Activated T-helper 17 cell treated with anti-CD3 and anti-CD28 coated beads, Interleukin-2, amount 50 U/mL, for 72 hours (primary cell): ENCODE results near the gene VWCE. TPM values are rescaled to one million over a fixed set of nuclear protein-coding genes. Genes with fewer than 3 reads are reported as not detected.

Source experiments
- ATAC-seq: fragments of 150-1000 bp; cut with Tn5 transposase; replicated peaks from 2 replicates; pipeline ENCODE4 v1.10.0; 2021; ENCODE audit warnings: mild to moderate bottlenecking, moderate library complexity
- H3K27ac Mint-ChIP-seq: one replicate; pipeline ENCODE4 v1.8.0; 2022; ENCODE audit warnings: mixed read lengths
- H3K27me3 Mint-ChIP-seq: one replicate; pipeline ENCODE4 v1.8.0; 2022; ENCODE audit warnings: mixed read lengths
- H3K36me3 Mint-ChIP-seq: one replicate; pipeline ENCODE4 v1.8.0; 2022; ENCODE audit warnings: low read depth, mild to moderate bottlenecking, mixed read lengths
- H3K4me1 Mint-ChIP-seq: one replicate; pipeline ENCODE4 v1.8.0; 2022; ENCODE audit warnings: mixed read lengths
- H3K4me3 Mint-ChIP-seq: one replicate; pipeline ENCODE4 v1.8.0; 2022; ENCODE audit warnings: mild to moderate bottlenecking, mixed read lengths
- H3K9me3 Mint-ChIP-seq: one replicate; pipeline ENCODE4 v1.8.0; 2022; ENCODE audit warnings: mixed read lengths
- total RNA-seq, 2 donors: library from RNA; stranded (reverse); gene quantifications; one replicate each; pipeline ENCODE4 v1.2.3, GENCODE V29; 2022

Gene VWCE
- total RNA-seq, 2 donors from 2014 or later: 8.6 to 11.1 TPM

GRCh38 chr11:61334434-61335354 lies 39.6 kb upstream of the VWCE start:
- Mint-ChIP-seq H3K9me3 (no peaks in the 10 kb centered on the region), H3K27me3 (no peaks in the 10 kb centered on the region), H3K36me3 (peaks cover 41% of the 10 kb centered on the region), H3K27ac (peak overlapping the region; percentile 99), H3K4me1 (peaks cover 24% of the 10 kb centered on the region), H3K4me3 (peak overlapping the region; percentile 98)
- no peak for ATAC-seq

GRCh38 chr11:61333550-61334433 lies 38.7 kb upstream of the VWCE start:
- no peak for ATAC-seq
- H3K27ac Mint-ChIP-seq: peak overlapping the region; percentile 99
- no peaks in the 10 kb centered on the region for H3K9me3 Mint-ChIP-seq
- no peaks in the 10 kb centered on the region for H3K27me3 Mint-ChIP-seq
- peak overlapping the region; percentile 98 for H3K4me3 Mint-ChIP-seq
- peaks cover 29% of the 10 kb centered on the region for H3K4me1 Mint-ChIP-seq
- peaks cover 50% of the 10 kb centered on the region for H3K36me3 Mint-ChIP-seq

- H3K4me3 Mint-ChIP-seq: peak within 1 kb of the TSS; percentile 98
- peaks cover 58% of the 10 kb centered on the region for H3K36me3 Mint-ChIP-seq
- no peaks in the 10 kb centered on the region for H3K27me3 Mint-ChIP-seq
- peaks cover 33% of the 10 kb centered on the region for H3K4me1 Mint-ChIP-seq
- peak within 1 kb of the TSS; percentile 99 for H3K27ac Mint-ChIP-seq
- H3K9me3 Mint-ChIP-seq: no peaks in the 10 kb centered on the region
- peak; percentile 96 for ATAC-seq
Measured at GRCh38 chr11:61332797-61333549, 37.9 kb upstream of the VWCE start, which contains the start of the genes DDB1 and TKFC. Gene DDB1 (minus strand): TSS chr11:61333105. CDS start chr11:61332968, 137 bp downstream. Gene TKFC (plus strand): TSS chr11:61333228. CDS start chr11:61334729, 1,501 bp downstream.

DNA sequence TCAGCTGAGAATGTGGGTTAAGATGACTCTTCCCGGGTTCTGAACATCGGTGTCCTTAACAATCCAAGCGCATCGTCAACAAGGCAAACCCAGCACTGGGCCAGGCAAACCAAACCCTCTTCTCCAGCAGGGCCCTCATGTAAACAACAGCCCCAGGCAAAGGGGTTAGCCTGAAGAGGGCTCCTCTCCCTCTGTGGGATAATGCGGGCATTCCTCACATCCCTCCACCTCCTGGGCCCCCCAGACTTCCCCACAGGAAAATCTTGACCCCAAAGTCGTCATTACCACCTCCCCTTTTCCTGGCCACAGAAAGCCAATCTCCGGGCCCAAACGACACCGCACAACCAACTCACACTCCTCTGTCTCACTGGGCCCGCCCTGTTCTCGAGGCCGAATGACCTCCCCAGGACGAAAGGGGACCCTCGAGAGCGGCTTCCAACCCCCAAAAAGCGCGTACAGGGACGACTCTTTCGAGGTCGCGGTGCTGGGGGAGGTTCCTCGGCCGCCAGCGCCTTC lies 37.2 kb upstream of the VWCE start:
- H3K27ac Mint-ChIP-seq: peak overlapping the region; percentile 99
- H3K27me3 Mint-ChIP-seq: no peaks in the 10 kb centered on the region
- H3K4me1 Mint-ChIP-seq: peaks cover 38% of the 10 kb centered on the region
- no peak for ATAC-seq
- peak overlapping the region; percentile 98 for H3K4me3 Mint-ChIP-seq
- H3K9me3 Mint-ChIP-seq: no peaks in the 10 kb centered on the region
- peaks cover 65% of the 10 kb centered on the region for H3K36me3 Mint-ChIP-seq

DNA sequence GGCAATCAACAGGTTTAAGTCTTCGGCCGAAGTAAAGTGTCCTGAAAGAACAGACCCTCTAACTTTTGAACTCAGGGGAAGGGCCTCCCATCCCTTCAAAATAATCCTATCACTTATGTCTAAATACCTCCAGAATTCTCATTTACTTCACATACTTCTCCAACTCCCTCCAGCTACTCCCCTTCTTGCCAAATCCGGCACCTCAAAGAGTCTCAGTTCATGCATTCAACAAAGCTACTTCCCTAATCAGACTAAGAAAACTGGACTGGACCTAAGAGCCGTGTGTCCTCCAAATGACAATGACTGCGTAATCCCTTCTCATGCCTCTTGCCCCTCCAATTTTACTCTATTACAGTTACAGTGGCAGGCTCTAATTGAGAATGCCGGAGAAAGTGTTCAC lies 36.5 kb upstream of the VWCE start:
- no peaks in the 10 kb centered on the region for H3K9me3 Mint-ChIP-seq
- H3K4me3 Mint-ChIP-seq: peak overlapping the region; percentile 98
- no peaks in the 10 kb centered on the region for H3K27me3 Mint-ChIP-seq
- H3K4me1 Mint-ChIP-seq: peaks cover 38% of the 10 kb centered on the region
- ATAC-seq: no peak
- peak overlapping the region; percentile 99 for H3K27ac Mint-ChIP-seq
- H3K36me3 Mint-ChIP-seq: peaks cover 72% of the 10 kb centered on the region

GRCh38 chr11:61329871-61330270 lies 34.8 kb upstream of the VWCE start:
- no peaks in the 10 kb centered on the region for H3K9me3 Mint-ChIP-seq
- peak overlapping the region; percentile 98 for H3K4me3 Mint-ChIP-seq
- H3K4me1 Mint-ChIP-seq: peaks cover 38% of the 10 kb centered on the region
- no peaks in the 10 kb centered on the region for H3K27me3 Mint-ChIP-seq
- peak overlapping the region; percentile 99 for H3K27ac Mint-ChIP-seq
- ATAC-seq: no peak
- peaks cover 89% of the 10 kb centered on the region for H3K36me3 Mint-ChIP-seq

DNA sequence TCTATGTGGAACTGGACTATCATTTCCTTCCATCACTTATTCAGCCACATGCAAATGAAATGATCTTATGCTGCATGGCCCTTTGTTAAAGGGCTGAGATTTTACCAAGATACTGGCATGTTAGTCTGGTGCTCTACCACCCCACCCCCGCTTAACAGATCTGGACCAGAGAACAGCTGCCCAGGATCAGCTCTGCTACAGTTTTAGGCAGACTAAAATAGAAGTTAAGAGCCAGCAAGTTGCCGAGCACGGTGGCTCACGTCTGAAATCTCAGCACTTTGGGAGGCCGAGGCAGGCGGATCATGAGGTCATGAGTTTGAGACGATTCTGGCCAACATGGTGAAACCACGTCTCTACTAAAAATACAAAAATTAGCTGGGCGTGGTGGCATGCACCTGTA lies 33.2 kb upstream of the VWCE start:
- Mint-ChIP-seq H3K9me3 (no peaks in the 10 kb centered on the region), H3K36me3 (peaks cover 100% of the 10 kb centered on the region), H3K27me3 (no peaks in the 10 kb centered on the region), H3K27ac (no peak overlapping the region), H3K4me3 (no peak overlapping the region), H3K4me1 (peaks cover 35% of the 10 kb centered on the region)
- ATAC-seq: no peak

DNA sequence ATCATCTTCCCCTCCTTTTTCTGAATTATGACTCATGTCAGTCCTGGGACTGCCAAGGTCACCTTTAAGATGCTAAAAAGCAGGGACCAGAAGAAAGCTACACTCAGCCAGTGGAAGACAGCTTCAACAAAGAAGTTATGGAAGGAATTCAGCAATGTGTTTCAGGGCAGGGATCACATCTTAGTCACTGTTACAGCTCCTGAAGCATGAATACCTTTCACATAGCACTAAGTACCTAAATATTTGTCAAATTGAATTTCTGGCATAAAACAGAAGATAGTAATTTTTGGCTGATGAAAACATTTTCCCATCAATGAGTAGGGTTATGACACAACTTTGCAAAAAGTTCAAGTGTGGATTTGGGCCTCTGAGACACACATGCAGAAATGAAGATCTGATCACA lies 32.6 kb upstream of the VWCE start:
- Mint-ChIP-seq H3K36me3 (peaks cover 100% of the 10 kb centered on the region), H3K27me3 (no peaks in the 10 kb centered on the region), H3K27ac (no peak overlapping the region), H3K9me3 (no peaks in the 10 kb centered on the region), H3K4me3 (no peak overlapping the region), H3K4me1 (peaks cover 35% of the 10 kb centered on the region)
- ATAC-seq: no peak

GRCh38 chr11:61325649-61326414 lies 30.7 kb upstream of the VWCE start:
- Mint-ChIP-seq H3K4me3 (no peak overlapping the region), H3K27me3 (no peaks in the 10 kb centered on the region), H3K4me1 (peaks cover 20% of the 10 kb centered on the region), H3K9me3 (no peaks in the 10 kb centered on the region), H3K36me3 (peaks cover 100% of the 10 kb centered on the region), H3K27ac (no peak overlapping the region)
- no peak for ATAC-seq

DNA sequence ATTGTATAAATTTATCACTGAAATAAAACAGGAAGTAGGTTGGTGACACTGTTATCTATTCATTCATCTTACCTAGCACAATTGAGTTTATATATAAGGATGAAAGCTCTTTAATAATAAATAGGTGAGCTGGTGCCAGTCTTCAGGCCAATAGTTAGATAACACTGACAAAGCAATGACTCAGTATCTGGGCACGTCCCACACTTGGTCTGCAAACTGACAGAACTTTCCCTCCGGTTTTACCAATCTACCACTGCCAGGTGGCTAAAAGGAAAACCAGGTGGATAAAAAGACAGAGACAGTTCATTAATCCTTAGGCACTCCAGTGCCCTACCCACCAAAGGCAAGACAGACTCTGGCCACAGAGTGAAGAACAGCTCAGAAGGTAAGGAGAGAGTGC lies 20.1 kb upstream of the VWCE start:
- Mint-ChIP-seq H3K9me3 (no peaks in the 10 kb centered on the region), H3K27ac (no peak overlapping the region), H3K27me3 (no peaks in the 10 kb centered on the region), H3K4me1 (no peaks in the 10 kb centered on the region), H3K36me3 (peaks cover 29% of the 10 kb centered on the region), H3K4me3 (no peak overlapping the region)
- ATAC-seq: no peak

GRCh38 chr11:61310749-61311148 lies 15.6 kb upstream of the VWCE start:
- Mint-ChIP-seq H3K9me3 (no peaks in the 10 kb centered on the region), H3K36me3 (no peaks in the 10 kb centered on the region)

DNA sequence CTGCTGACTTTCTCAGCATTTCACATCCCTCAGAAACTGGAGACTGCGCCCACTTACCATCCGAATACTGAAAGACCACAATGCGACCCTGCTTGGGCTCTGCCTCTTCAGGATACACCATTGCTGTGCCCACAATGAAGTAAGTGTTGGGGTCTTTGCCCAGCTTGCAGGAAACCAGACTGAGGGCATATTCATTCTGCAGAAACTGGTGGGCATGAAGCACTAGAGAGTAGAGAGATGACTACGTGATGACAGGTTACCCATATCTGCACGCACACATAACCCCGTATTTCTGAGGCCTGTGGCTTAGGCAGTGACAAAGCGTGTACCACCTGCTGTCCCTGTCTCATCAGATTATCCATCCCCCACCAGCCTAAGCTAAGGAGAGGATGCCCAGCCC lies 14.6 kb upstream of the VWCE start:
- peak; percentile 74 for ATAC-seq
- no peaks in the 10 kb centered on the region for H3K9me3 Mint-ChIP-seq
- H3K27ac Mint-ChIP-seq: no peak overlapping the region
- no peaks in the 10 kb centered on the region for H3K4me1 Mint-ChIP-seq
- no peak overlapping the region for H3K4me3 Mint-ChIP-seq
- no peaks in the 10 kb centered on the region for H3K27me3 Mint-ChIP-seq
- no peaks in the 10 kb centered on the region for H3K36me3 Mint-ChIP-seq

More at GRCh38 chr11:61310749-61311148, 15.6 kb upstream of the VWCE start:
- Mint-ChIP-seq H3K27ac (no peak overlapping the region), H3K4me1 (no peaks in the 10 kb centered on the region), H3K4me3 (no peak overlapping the region), H3K27me3 (no peaks in the 10 kb centered on the region)
- ATAC-seq: no peak

DNA sequence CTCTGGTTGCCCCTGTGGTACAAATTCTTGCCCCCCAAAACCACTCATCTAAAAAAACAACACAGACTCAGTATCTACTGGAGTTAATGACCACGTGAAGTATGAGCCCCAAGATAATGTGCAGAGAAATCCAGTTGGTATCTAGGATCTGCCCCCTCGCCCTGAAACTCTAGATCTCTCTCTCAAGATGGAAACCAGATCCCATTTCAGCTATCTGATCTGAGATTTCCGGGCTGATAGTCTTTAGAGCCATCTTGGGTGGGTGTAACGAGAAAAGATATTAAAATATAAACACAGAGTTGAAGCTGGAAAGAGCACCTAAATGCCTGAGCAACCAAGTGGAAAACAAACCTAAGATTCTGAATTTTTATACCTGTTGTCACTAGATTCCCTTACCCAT lies 14.0 kb upstream of the VWCE start:
- no peaks in the 10 kb centered on the region for H3K36me3 Mint-ChIP-seq
- H3K27me3 Mint-ChIP-seq: no peaks in the 10 kb centered on the region
- no peak overlapping the region for H3K27ac Mint-ChIP-seq
- no peaks in the 10 kb centered on the region for H3K4me1 Mint-ChIP-seq
- ATAC-seq: no peak
- H3K4me3 Mint-ChIP-seq: no peak overlapping the region
- H3K9me3 Mint-ChIP-seq: no peaks in the 10 kb centered on the region
